NT2/D1 (cell line): ENCODE data around the gene PKMYT1.

Source experiments
- SUZ12 ChIP-seq: IDR thresholded peaks from 2 replicates; pipeline ENCODE4 v1.6.1; 2011; ENCODE audit not compliant: insufficient read length, insufficient read depth; ENCODE audit errors: extremely low read depth
- YY1 ChIP-seq: IDR thresholded peaks from 2 replicates; pipeline ENCODE4 v1.6.1; 2011; ENCODE audit not compliant: insufficient read length, insufficient read depth
- ZNF274 ChIP-seq: IDR thresholded peaks from 2 replicates; pipeline ENCODE4 v1.6.1; 2011; ENCODE audit warnings: mild to moderate bottlenecking, low read depth, low read length

DNA sequence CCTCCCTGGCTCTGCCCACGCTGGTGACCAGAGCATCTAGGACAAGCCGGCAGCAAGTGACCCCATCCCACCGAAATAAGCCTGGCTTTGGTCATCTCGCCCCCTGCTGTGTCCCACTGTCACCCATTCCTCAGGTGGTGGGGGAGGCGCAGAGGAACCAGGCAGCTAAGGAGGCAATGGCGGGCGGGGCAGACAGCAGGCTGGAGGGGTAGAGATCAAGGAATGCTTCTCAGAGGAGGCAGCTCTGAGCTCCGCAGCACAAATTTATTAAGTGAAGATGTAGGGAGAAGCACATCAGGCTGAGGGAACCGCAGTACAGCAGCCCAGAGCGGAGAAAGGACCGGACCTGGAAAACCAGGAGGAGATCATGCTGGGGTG is 23.7 kb downstream of the PKMYT1 start:
- TF ChIP-seq YY1 (no peak), ZNF274 (no peak), SUZ12 (no peak)
